Measurements from ENCODE around the gene IER5. TPM values are rescaled to one million over a fixed set of nuclear protein-coding genes. Genes with fewer than 3 reads are reported as not detected.

IER5 gene
- total and polyA plus RNA-seq, 5 donors from 2014 or later: 6.5 to 81.8 (median 8.7) TPM

- H3K4me1 ChIP-seq (ENCODE audit: control insufficient read depth, insufficient read depth, low read length, poor library complexity, severe bottlenecking): peaks cover 40% of the 10 kb centered on the region
- H3K27ac Mint-ChIP-seq: peak overlapping the region; percentile 19 to 78 (median 40)
- H3K36me3 ChIP-seq (ENCODE audit: control insufficient read depth, insufficient read depth, low read length): no peaks in the 10 kb centered on the region
- H3K36me3 Mint-ChIP-seq: no peaks in the 10 kb centered on the region
- no peak overlapping the region for H3K27ac ChIP-seq (ENCODE audit: insufficient read depth, low read length, poor library complexity, severe bottlenecking)
- H3K4me1 Mint-ChIP-seq: peaks cover 13 to 64% (median 50%) of the 10 kb centered on the region in 4 donors
- H3K9me3 ChIP-seq (ENCODE audit: control insufficient read depth in 2 of 2, low read length in 2 of 2): no peaks in the 10 kb centered on the region
- peak overlapping the region; percentile 17 for H3K4me3 ChIP-seq (ENCODE audit: low read depth, low read length)
- no peaks in the 10 kb centered on the region for H3K9me3 Mint-ChIP-seq
- peak overlapping the region; percentile 10 to 64 (median 47) for H3K4me3 Mint-ChIP-seq
- ATAC-seq (ENCODE audit: low read depth in 2 of 2) (no peak), DNase-seq (peak in 1 of 3 donors; percentile 29)
- peaks cover 6% of the 10 kb centered on the region for H3K27me3 Mint-ChIP-seq
- no peaks in the 10 kb centered on the region for H3K27me3 ChIP-seq (ENCODE audit: control insufficient read depth, insufficient read depth, low read length)
Measured at GRCh38 chr1:181100015-181100905, 11.8 kb downstream of the IER5 start.

- Mint-ChIP-seq H3K36me3 (no peaks in the 10 kb centered on the region), H3K27me3 (peaks cover 6% of the 10 kb centered on the region), H3K27ac (peak overlapping the region in 1 of 3 donors; percentile 78), H3K4me3 (peak overlapping the region in 2 of 4 donors; percentile 49 to 64), H3K4me1 (peaks cover 13 to 66% (median 53%) of the 10 kb centered on the region in 4 donors), H3K9me3 (no peaks in the 10 kb centered on the region)
- H3K9me3 ChIP-seq (ENCODE audit: control insufficient read depth in 2 of 2, low read length in 2 of 2): no peaks in the 10 kb centered on the region
- no peak overlapping the region for H3K27ac ChIP-seq (ENCODE audit: insufficient read depth, low read length, poor library complexity, severe bottlenecking)
- no peaks in the 10 kb centered on the region for H3K27me3 ChIP-seq (ENCODE audit: control insufficient read depth, insufficient read depth, low read length)
- no peak for DNase-seq
- ATAC-seq (ENCODE audit: low read depth in 2 of 2): no peak
- H3K4me1 ChIP-seq (ENCODE audit: control insufficient read depth, insufficient read depth, low read length, poor library complexity, severe bottlenecking): peaks cover 45% of the 10 kb centered on the region
- H3K4me3 ChIP-seq (ENCODE audit: low read depth, low read length): no peak overlapping the region
- no peaks in the 10 kb centered on the region for H3K36me3 ChIP-seq (ENCODE audit: control insufficient read depth, insufficient read depth, low read length)
Measured at GRCh38 chr1:181100934-181101333, 12.4 kb downstream of the IER5 start.

- H3K4me3 Mint-ChIP-seq: peak overlapping the region in 1 of 4 donors; percentile 64
- DNase-seq (no peak), ATAC-seq (ENCODE audit: low read depth in 2 of 2) (no peak)
- Histone ChIP-seq H3K4me3 (ENCODE audit: low read depth, low read length) (no peak overlapping the region), H3K36me3 (ENCODE audit: control insufficient read depth, insufficient read depth, low read length) (no peaks in the 10 kb centered on the region), H3K4me1 (ENCODE audit: control insufficient read depth, insufficient read depth, low read length, poor library complexity, severe bottlenecking) (peaks cover 49% of the 10 kb centered on the region), H3K27me3 (ENCODE audit: control insufficient read depth, insufficient read depth, low read length) (no peaks in the 10 kb centered on the region), H3K27ac (ENCODE audit: insufficient read depth, low read length, poor library complexity, severe bottlenecking) (no peak overlapping the region), H3K9me3 (ENCODE audit: control insufficient read depth in 2 of 2, low read length in 2 of 2) (no peaks in the 10 kb centered on the region)
- H3K27me3 Mint-ChIP-seq: peaks cover 8% of the 10 kb centered on the region
- no peaks in the 10 kb centered on the region for H3K9me3 Mint-ChIP-seq
- peaks cover 13 to 70% (median 56%) of the 10 kb centered on the region in 4 donors for H3K4me1 Mint-ChIP-seq
- H3K27ac Mint-ChIP-seq: peak overlapping the region in 1 of 3 donors; percentile 45
- H3K36me3 Mint-ChIP-seq: no peaks in the 10 kb centered on the region
Measured at GRCh38 chr1:181101581-181102226, 13.2 kb downstream of the IER5 start.

- H3K4me1 Mint-ChIP-seq: peaks cover 17 to 69% (median 56%) of the 10 kb centered on the region in 4 donors
- H3K27ac ChIP-seq (ENCODE audit: insufficient read depth, low read length, poor library complexity, severe bottlenecking): no peak overlapping the region
- DNase-seq: no peak
- peaks cover 18% of the 10 kb centered on the region for H3K27me3 Mint-ChIP-seq
- H3K27ac Mint-ChIP-seq: peak overlapping the region; percentile 8 to 89 (median 73)
- ATAC-seq (ENCODE audit: low read depth in 2 of 2): no peak
- no peaks in the 10 kb centered on the region for H3K36me3 ChIP-seq (ENCODE audit: control insufficient read depth, insufficient read depth, low read length)
- H3K27me3 ChIP-seq (ENCODE audit: control insufficient read depth, insufficient read depth, low read length): peaks cover under 1% of the 10 kb centered on the region
- H3K9me3 ChIP-seq (ENCODE audit: control insufficient read depth in 2 of 2, low read length in 2 of 2): no peaks in the 10 kb centered on the region
- H3K4me3 ChIP-seq (ENCODE audit: low read depth, low read length): no peak overlapping the region
- H3K36me3 Mint-ChIP-seq: no peaks in the 10 kb centered on the region
- H3K4me1 ChIP-seq (ENCODE audit: control insufficient read depth, insufficient read depth, low read length, poor library complexity, severe bottlenecking): peaks cover 49% of the 10 kb centered on the region
- H3K4me3 Mint-ChIP-seq: peak overlapping the region in 3 of 4 donors; percentile 19 to 86 (median 59)
- H3K9me3 Mint-ChIP-seq: no peaks in the 10 kb centered on the region
Measured at GRCh38 chr1:181102841-181103240, 14.3 kb downstream of the IER5 start.

GRCh38 chr1:181103399-181103798 lies 14.9 kb downstream of the IER5 start:
- Histone ChIP-seq H3K9me3 (ENCODE audit: control insufficient read depth in 2 of 2, low read length in 2 of 2) (no peaks in the 10 kb centered on the region), H3K4me1 (ENCODE audit: control insufficient read depth, insufficient read depth, low read length, poor library complexity, severe bottlenecking) (peaks cover 49% of the 10 kb centered on the region), H3K27me3 (ENCODE audit: control insufficient read depth, insufficient read depth, low read length) (peaks cover 2% of the 10 kb centered on the region), H3K36me3 (ENCODE audit: control insufficient read depth, insufficient read depth, low read length) (no peaks in the 10 kb centered on the region), H3K27ac (ENCODE audit: insufficient read depth, low read length, poor library complexity, severe bottlenecking) (no peak overlapping the region), H3K4me3 (ENCODE audit: low read depth, low read length) (no peak overlapping the region)
- ATAC-seq (ENCODE audit: low read depth in 2 of 2) (no peak), DNase-seq (no peak)
- Mint-ChIP-seq H3K4me3 (peak overlapping the region in 3 of 4 donors; percentile 27 to 90 (median 86)), H3K27ac (peak overlapping the region in 2 of 3 donors; percentile 73 to 84), H3K9me3 (no peaks in the 10 kb centered on the region), H3K27me3 (peaks cover 21% of the 10 kb centered on the region), H3K4me1 (peaks cover 12 to 64% (median 53%) of the 10 kb centered on the region in 4 donors), H3K36me3 (no peaks in the 10 kb centered on the region)

GRCh38 chr1:181104042-181104789 lies 15.7 kb downstream of the IER5 start:
- Histone ChIP-seq H3K4me3 (ENCODE audit: low read depth, low read length) (peak overlapping the region; percentile 41), H3K9me3 (ENCODE audit: control insufficient read depth in 2 of 2, low read length in 2 of 2) (no peaks in the 10 kb centered on the region), H3K4me1 (ENCODE audit: control insufficient read depth, insufficient read depth, low read length, poor library complexity, severe bottlenecking) (peaks cover 47% of the 10 kb centered on the region), H3K27ac (ENCODE audit: insufficient read depth, low read length, poor library complexity, severe bottlenecking) (peak overlapping the region; percentile 73), H3K36me3 (ENCODE audit: control insufficient read depth, insufficient read depth, low read length) (no peaks in the 10 kb centered on the region), H3K27me3 (ENCODE audit: control insufficient read depth, insufficient read depth, low read length) (peaks cover 2% of the 10 kb centered on the region)
- Mint-ChIP-seq H3K4me3 (peak overlapping the region; percentile 86 to 96 (median 88)), H3K36me3 (no peaks in the 10 kb centered on the region), H3K9me3 (peaks cover 0 to 2% (median 0%) of the 10 kb centered on the region in 7 donors), H3K27me3 (peaks cover 26% of the 10 kb centered on the region), H3K4me1 (peaks cover 11 to 60% (median 49%) of the 10 kb centered on the region in 4 donors), H3K27ac (peak overlapping the region; percentile 66 to 93 (median 84))
- ATAC-seq (ENCODE audit: low read depth in 2 of 2): no peak
- DNase-seq: peak in 1 of 3 donors; percentile 28

- H3K9me3 ChIP-seq (ENCODE audit: control insufficient read depth in 2 of 2, low read length in 2 of 2): no peaks in the 10 kb centered on the region
- peaks cover 41% of the 10 kb centered on the region for H3K4me1 ChIP-seq (ENCODE audit: control insufficient read depth, insufficient read depth, low read length, poor library complexity, severe bottlenecking)
- peak; percentile 34 to 54 (median 49) for DNase-seq
- H3K27me3 ChIP-seq (ENCODE audit: control insufficient read depth, insufficient read depth, low read length): peaks cover 2% of the 10 kb centered on the region
- Mint-ChIP-seq H3K9me3 (peaks cover 0 to 2% (median 0%) of the 10 kb centered on the region in 7 donors), H3K27me3 (peaks cover 26% of the 10 kb centered on the region), H3K36me3 (no peaks in the 10 kb centered on the region), H3K27ac (peak overlapping the region in 2 of 3 donors; percentile 84 to 93), H3K4me3 (peak overlapping the region; percentile 86 to 96 (median 88)), H3K4me1 (peaks cover 7 to 55% (median 43%) of the 10 kb centered on the region in 4 donors)
- no peaks in the 10 kb centered on the region for H3K36me3 ChIP-seq (ENCODE audit: control insufficient read depth, insufficient read depth, low read length)
- peak; percentile 11 to 21 for ATAC-seq (ENCODE audit: low read depth in 2 of 2)
- H3K27ac ChIP-seq (ENCODE audit: insufficient read depth, low read length, poor library complexity, severe bottlenecking): peak overlapping the region; percentile 73
- peak overlapping the region; percentile 41 for H3K4me3 ChIP-seq (ENCODE audit: low read depth, low read length)
Measured at GRCh38 chr1:181104790-181105133, 16.3 kb downstream of the IER5 start.
